22Rv1 (cell line): ENCODE measurements around the gene PKP4.

Experiments
- CTCF ChIP-seq: fragments of 450-650 bp; IDR thresholded peaks from 2 replicates; pipeline ENCODE4 v1.5.1; 2017; ENCODE audit warnings: mild to moderate bottlenecking
- ZFX ChIP-seq: fragments of 450-650 bp; IDR thresholded peaks from 2 replicates; pipeline ENCODE4 v1.6.1; 2017; ENCODE audit warnings: antibody characterized with exemption, borderline replicate concordance

GRCh38 chr2:158687315-158687714 is 230.6 kb downstream of the PKP4 start:
- TF ChIP-seq ZFX (no peak), CTCF (no peak)
